ENCODE results near the gene VPS41.
A peak's percentile ranks its signal among the peaks of the same experiment; 100 is the strongest.

VPS41 gene

DNA sequence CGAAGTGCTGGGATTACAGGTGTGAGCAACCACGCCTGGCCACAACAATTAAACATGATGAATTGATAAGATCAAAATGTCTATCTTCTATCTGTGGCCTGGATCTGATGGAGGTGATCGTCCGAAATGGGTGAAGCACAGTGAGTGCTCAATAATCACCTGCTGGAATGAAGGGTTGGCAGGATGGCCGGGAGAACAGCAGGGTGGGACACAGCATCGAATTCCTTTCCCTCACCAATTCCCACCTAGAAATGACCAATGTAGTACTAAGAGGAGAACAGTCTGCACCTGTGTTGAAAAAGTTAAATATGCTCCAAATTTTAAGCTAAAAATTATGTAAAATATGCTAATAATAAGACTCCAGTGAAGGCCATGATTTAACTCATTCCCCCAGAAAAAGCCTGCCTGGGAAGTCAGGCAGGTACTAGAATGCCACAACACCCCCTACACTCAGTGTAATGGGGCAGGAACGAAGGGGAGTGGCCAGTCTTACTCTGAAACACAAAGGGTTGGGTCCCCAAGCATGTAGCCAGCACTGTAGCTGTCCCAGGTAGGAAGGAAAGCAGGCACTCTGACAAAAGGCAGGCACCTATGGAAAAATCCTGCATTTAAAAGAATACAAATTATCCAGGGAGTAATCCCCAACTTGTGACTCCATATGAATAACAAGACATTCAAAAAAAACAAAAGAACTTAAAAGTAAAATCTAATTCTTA is 110.3 kb downstream of the VPS41 start:
- DNase-seq = no peak

DNA sequence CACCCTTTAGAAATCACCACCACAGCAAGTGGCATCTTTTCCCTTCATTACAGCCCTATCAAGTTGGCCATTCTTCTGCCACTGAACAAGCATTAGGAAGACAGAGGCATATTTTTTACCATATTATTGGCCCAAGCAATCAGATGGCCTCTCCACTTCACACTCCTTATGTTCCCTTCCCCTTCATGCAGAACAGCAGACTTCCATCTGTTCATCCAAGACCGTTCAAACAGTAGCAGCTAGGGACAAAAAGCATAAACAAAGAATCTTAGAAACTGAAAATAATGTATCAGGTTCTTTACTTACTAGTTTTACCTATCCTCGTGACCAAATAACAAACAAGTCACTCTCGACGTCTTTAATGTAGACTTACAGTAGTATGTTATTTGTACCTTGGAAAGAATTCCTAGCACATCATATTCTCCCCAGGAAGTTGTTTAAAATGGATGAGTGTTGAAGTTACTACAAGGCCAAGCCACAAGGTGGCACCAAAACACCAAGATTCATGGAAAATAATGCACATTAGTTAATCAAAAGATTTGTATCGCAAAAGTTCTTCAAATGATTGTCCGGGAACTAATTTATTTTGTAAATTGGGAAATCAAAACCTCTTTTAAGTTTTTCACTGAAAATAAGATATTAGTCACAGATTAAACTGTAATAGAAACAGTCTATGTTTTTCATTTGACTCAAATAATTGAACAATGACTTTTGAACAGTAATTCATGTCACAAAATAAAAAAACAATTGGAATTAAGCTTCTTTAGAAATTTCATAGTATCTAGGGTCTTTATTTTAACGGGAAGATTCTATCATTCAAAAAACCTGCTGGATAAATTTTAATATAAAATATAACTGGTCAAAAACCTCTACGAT is 112.1 kb downstream of the VPS41 start:
- DNase-seq = peak; percentile 14

DNA sequence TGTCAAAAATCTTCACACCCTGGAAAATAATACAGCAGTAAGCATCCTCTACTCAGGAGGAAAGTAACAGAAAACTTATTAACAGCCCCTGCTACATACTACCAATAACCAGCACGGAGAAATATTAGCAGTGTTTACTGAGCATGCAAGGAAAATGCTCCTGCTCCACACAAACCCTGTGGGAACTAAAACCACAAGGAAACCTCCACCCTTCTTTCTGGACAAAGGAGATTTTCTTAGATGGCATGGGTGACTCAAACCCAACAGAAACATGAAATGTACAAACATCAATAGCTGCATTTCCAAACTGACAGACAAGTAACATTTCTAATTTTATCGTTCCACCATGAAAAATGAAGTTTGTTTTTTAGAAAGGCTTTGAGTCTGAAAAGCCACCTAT is 113.4 kb downstream of the VPS41 start:
- DNase-seq = no peak

DNA sequence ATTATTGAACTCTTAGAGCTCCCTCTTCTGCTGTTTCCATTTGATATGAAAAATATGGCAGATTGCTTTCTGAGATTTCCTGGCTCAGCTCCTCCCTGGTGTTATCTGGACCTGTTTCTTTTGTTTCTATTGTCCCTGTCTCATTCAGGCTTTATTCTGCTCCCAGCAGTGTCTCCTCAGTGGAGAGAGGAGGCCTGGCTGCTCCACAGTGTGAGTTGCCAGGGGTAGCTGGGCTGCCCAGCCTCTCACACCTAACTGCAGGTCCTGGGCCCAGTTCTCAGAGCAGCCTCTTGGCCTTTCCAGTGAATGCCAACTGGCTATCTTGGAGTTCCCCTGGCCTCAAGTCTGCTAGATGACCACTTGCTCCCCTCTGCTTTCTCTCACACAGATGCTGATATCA is 127.0 kb downstream of the VPS41 start:
- DNase-seq = no peak

DNA sequence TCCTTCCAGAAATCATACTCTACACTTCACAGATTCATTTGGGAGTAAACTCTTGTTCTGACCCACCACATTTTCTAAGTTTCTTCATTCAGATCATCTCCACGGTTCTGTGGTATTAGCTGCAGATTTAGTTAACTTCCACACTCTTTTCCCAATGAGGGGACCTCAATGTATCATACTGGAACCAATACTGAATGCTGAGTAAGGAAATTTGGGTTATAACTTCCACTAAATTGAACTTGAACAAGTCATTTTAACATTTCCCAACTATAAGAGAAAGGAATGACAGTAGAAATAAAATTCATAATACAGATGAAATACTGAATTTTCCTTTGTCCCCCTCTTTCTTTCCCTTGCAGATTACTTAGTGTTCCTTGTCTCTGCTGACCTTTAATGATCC is 131.4 kb downstream of the VPS41 start:
- DNase-seq = no peak

DNA sequence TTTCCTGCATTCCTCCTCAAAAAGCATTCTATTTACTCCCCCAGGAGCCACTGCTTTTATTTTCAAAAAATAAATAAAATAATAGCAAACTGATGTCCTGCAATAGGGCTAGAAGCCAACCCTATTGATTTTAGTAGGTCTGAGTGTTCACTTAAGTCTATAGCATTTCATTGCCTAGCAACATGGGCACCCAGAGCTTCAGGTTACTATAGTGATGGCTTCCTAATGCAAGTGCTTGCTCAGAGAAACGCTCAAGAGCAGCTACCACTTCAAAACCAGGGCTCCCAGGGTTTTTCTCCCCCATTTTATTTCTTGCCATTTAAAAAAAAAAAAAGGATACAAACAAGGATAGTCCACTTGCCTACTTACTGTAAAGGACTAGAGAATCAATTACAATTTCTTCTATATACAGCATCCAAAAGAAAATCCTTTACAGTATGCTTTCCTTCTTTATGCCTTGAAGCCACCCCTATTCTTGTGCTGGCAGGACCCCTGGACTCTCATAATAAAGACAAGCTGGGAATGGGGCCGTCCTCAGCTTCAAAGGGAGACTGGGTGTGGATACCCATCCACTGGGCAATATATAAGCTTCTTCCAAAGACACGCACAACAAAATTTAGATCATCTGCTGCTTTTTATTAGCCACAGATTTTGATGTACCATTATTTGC is 133.3 kb downstream of the VPS41 start:
- DNase-seq = peak; percentile 49

DNA sequence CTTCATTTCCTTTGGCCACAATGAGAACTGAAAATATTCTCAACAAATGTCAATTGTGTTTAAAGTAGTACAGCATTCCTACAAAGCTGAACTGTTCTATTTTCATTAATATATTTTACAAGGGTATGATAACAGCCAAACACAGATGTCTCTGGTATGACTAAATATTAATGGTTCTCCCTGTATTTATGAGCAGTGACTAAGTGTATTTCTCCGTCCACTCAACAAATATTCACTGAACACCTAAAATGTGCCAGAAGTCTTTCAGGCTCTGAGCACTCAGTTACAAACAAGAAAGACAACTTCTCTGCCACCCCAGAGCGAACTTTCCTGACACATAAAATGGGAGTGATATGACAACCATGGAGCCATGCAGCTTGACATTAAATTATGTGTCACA is 135.6 kb downstream of the VPS41 start:
- DNase-seq = no peak

DNA sequence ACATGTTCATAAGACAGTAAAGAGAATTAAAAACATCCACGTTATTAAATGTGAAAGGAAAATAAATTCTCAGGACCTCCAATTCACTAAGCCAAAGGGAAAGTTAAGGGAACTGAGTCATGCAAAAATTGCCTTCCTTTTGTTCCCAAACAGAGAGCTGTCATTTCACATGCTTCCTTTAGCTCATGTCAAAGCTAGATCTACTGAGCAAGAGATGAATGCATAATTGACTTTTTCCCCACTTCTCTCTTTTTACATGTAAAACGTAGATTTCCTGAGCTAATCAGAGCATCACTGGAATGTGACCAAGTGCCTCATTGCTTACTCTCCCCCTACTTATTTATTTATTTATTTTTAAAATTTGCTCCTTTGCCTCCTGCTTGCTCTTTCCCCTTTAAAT is 148.8 kb downstream of the VPS41 start:
- DNase-seq = no peak

DNA sequence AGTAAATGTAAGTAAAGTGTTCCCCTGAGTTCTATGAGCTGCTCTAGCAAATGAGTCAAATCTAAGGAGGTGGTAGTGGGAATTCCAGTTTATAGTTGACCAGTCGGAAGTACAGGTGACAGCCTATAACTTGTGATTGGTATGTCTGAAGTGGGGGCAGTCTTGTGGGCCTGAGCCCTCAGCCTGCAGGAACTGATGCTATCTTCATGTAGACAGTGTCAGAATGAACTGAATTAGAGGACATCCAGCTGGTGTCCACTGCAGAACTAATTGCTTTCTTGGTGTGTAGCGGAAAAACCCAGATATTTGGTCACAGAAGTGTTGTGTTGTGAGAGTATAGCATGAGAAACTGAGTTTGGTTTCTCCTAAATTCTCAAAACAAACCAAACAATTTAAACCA is 150.0 kb downstream of the VPS41 start:
- DNase-seq = no peak

DNA sequence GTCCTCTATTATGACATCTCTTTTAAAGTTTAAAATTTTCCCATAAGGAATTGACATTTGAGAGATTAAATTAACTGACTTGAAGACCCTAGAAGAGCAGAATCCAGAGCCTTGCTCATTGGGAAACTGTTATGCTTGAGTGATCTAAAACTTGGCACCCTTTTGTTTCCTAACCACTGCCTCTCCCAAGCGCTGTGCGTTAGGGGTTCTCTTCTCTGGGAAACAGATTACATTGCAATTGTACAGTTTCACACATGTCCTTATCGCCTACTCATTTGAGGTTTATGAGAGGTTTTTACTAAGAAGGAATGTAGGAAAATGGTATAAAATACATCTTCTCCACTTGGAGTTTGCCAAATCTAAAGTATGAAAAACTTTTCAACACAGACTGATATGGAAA is 151.1 kb downstream of the VPS41 start:
- no peak for DNase-seq

DNA sequence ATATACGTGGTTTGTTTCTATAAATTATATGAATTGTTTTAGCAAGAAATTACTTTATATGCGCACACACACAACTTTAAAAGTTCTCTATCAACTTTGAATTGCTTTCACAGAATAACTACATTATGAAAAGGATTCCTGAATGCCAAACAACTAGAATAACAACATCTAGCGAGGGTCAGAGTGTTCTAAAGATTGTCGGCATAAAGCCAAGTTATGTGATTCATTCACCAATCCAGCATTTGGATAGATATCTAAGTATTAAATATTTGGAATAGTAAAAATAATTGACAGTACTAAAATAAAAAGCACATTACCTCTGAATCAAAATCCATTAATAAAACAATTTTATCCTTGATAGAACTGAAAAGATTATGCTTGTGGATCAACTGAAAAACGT is 152.5 kb downstream of the VPS41 start:
- DNase-seq = no peak

DNA sequence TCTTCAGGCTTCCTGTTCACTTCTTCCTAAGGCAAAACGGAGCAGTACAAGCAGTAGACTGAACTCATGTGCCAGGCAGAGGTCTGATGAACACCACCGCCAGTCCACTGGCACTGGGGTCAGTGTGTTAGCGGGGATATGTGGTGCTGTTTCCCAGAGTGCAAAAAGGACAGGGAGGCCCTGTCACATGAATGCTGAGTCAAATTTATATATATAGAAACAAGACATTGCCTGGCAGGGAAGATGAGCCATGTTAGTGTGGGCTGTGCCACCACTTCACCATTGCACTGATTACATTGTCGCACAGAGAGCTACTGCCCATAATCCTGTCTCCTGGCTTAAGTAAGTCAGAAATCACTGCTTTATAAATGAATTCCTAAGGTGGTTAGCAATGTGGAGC is 155.6 kb downstream of the VPS41 start:
- DNase-seq = no peak

DNA sequence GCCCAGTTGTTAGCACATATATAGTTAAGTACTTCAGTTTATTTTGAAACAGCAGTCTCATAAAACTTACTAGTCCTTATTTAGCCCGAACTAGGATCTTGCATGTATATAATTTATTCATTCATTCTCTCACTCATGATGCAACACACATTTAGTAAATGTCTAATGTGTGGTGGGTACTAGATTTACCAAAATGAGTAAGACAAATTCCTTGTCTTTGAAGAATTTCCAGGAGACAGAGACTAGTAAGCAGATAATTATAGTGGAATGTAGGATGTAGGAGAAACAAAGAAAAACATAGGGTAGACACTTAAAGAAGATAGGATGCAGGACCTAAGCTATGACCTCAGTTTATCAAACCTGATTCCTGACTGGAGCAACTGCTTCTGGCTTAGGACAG is 157.6 kb downstream of the VPS41 start:
- no peak for DNase-seq

DNA sequence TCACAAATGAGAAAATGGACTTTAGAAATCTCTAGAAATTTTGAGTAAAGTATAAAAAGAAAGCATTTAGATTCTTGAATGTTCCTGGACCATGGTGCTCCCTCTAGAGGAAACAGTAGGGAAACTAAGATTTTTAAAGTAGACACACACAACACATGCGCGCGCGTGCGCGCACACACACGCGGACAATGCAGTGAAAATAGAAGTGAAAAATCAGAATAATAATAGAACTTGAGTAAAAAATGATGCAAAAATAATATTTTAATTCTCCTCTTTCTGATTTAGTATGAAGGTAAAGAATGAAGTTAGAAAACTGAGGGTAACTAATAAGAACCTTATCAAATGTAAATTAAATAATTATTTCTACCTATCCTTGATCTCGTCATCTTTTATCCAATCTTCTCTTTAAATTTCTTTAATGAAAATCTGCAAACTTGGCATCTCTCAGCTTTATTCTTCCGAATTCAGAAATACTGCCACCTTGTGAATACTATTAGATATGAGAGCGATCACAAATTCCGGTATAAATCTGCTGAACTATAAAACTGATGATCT is 160.9 kb downstream of the VPS41 start:
- DNase-seq = no peak

DNA sequence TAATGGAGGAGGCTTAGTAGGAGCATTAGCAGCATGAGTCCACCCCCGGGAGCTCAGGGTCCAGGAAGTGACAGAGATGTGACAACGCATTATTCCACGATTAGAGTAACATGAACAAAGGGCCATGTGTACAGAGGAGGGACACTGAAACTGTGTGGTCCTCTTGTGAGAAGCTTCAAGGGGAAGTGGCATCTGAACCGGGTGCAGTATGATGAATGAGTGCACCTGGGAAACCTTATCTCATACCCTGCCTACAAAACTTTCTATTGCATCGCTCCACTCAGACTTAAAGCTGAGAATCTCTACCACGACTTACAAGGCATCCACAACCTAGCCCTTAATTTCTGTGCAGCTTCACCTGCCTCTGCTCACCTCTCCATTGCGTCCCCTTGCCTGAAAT is 162.6 kb downstream of the VPS41 start:
- DNase-seq = no peak

DNA sequence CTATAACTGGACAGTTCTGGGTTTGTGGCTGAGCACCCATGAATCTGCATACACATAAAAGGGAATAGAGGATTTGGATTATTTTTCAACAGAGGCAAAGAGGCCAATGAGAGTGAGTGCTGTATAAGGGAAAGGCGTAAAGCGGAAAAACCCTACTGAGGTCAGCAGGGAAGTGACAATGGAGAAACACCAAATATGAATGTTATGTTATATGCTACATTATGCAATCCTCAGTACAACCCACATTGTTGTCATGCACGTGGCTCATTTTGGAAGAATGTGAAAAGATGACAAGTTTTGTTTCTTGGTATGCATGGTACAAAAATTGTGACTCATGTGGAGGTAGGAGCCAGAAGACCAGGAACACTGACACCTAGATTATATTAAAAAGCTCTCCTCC is 164.2 kb downstream of the VPS41 start:
- no peak for DNase-seq

DNA sequence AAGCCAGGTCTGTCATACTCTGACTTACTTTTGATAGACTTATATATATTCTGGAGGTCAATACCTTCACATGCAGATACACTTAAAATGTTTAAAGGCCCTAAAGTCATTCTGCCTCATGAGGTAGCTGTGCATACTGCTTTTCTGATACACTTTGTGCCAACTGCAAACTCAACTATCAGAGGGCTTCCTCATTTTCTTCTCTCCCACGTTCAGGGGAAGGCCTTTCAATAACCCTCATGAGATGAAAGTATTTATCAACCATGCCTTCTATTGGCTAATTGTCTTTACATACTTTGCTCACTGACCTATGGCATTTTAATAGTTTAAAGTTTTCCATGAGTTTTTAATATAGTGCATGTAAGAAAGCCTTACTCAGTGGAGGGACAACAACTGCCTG is 165.1 kb downstream of the VPS41 start:
- no peak for DNase-seq

DNA sequence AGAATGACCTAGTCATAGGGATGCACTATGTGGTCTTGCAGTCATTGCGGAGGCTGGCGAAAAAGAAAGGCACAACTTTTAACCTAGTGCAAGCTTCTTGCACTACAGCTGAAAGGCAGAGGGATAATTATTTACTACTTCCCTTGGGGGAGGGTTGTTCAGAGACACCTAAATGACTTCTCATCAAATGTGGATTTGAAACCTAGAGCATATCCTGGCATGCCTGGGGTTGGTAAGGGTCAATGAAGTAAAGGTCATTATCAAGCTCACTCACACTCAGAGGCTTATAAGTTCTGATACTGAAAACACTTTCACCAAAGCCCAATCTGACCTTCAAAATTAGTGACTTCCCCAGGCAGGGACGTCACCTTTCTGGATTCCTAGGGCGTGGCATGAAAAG is 168.9 kb downstream of the VPS41 start:
- no peak for DNase-seq

DNA sequence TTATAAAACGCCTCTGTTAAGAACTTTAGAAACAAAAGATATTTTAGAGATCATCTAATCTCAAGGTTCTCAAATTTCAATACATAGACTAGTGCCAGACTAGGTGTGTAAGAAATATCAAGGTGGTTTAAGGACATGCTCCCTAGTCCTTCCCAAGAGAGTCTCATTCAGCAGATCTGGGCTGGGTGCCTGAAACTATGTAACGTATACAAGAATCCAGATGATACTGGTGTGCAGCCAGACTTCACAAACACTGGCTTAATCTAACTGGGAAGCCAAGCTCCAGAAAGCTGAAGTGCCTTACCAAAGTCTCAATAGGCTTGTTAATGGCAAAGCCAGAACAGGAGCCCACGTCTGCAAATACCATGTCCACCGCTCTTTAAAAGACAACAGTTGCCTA is 172.9 kb downstream of the VPS41 start:
- no peak for DNase-seq

DNA sequence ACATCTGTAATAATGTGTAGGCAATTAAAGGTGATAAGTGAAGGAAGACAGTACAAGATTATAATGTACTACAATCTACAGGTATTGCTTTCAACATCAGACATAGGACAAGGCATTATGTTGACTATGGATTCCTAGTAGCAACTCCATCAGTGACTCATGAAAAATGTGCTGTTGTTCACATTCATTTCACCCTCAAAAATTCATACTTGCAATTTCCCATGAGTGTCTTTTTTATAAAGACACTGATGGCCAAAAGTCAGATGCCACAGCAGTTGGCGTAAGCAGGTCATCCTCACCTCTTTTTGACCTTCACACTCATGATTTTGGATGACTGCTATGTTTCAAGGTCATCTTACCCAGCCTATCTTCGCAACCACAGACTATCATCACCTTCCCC is 177.8 kb downstream of the VPS41 start:
- DNase-seq = no peak

DNA sequence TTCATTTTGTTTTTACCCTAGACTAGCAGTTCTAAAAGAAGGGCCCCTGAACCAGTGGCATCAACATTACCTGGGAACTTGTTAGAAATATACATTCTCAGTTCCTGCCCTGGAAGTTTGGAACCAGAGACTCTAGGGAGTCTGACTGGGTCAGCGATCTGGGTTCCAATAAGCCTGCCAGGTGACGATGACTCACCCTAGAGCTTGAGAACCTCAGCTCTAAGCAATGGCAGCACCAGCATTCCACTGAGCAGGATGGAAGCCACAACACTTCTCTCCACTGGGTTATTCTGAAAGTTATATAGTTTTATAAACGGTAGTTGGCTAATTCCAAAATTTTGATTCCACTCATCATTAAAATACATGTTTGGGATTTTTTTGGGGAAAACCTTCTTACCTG is 180.8 kb downstream of the VPS41 start:
- no peak for DNase-seq

DNA sequence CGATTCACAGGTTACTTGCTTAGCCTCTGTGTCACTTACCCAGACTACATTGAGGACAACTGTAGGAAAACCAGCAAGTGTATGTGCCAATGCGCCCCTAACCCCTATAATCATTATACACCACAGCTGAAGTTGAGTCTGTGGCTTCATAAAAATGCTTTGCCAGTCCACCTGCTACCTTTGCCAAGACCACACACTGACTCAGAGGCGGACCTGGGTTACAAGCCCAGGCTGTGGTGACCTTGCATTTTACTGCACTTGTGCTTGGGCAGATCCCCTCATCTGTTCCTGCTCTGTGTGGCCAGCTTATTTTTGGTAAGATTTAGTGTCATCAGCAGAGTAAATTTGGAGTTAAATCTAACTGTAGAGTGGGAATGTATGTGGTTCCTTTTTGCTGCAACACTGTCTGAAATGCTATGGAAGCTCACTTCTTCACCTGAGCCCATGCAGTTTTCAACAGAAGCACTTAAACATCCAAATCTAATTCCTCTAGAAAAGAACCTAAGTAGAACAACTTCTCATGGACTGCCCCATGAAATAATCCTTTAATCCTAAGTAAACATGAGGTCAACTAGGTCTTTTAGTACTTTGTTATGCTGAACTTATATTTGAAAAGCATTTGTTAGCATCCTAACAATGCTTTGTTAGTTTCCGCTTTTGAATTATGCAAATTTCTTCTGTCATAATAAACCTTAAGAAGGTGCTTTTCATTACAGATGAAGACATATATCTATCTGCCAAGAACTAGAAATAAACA is 181.6 kb downstream of the VPS41 start:
- no peak for DNase-seq

DNA sequence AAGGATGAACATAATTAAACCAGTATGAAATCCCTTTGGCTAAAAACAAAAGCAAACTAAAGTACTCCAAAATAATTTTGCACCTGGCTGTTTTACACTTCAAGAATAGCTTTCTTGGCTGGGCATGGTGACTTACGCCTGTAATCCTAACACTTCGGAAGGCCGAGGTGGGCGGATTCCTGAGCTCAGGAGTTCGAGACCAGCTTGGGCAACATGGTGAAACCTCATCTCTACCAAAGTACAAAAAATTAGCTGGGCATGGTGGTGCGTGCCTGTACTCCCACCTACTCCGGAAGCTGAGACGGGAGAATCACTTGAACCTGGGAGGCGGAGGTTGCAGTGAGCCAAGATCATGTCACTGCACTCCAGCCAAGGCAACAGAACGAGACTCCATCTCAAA is 185.7 kb downstream of the VPS41 start:
- DNase-seq = no peak
